ENCODE results near the gene TNFRSF6B. TPM values are rescaled to one million over a fixed set of nuclear protein-coding genes. Genes with fewer than 3 reads are reported as not detected.

TNFRSF6B gene
- total RNA-seq, 1 donor from 2014 or later = 0.99 TPM

DNA sequence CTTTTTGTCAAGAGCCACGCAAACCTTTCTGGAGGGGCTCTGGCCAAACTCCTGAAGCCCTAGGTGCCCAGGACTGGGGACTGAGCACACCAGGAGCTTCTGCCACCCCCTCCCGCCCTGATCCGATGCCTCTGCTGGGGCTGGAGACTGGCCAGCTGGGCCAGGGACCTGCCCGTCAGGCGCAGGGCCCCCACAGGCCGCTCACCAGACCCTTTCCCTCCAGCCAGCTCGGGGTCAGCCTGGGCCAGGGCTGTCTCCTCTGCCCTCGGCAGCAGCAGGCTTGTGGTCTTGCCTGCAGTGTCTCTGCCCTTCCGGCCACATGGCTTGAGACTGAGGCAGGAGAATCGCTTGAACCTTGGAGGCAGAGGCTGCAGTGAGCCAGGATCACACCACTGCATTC is 23.8 kb upstream of the TNFRSF6B start:
- Mint-ChIP-seq H3K27me3 (ENCODE audit: low read depth) (no peaks in the 10 kb centered on the region), H3K4me3 (ENCODE audit: unreplicated experiment) (no peak overlapping the region), H3K27ac (ENCODE audit: unreplicated experiment) (no peak overlapping the region), H3K4me1 (ENCODE audit: low read depth) (no peaks in the 10 kb centered on the region), H3K36me3 (ENCODE audit: low read depth) (peaks cover 23% of the 10 kb centered on the region), H3K9me3 (ENCODE audit: low read depth) (no peaks in the 10 kb centered on the region)
- TF ChIP-seq, protein P1, sequence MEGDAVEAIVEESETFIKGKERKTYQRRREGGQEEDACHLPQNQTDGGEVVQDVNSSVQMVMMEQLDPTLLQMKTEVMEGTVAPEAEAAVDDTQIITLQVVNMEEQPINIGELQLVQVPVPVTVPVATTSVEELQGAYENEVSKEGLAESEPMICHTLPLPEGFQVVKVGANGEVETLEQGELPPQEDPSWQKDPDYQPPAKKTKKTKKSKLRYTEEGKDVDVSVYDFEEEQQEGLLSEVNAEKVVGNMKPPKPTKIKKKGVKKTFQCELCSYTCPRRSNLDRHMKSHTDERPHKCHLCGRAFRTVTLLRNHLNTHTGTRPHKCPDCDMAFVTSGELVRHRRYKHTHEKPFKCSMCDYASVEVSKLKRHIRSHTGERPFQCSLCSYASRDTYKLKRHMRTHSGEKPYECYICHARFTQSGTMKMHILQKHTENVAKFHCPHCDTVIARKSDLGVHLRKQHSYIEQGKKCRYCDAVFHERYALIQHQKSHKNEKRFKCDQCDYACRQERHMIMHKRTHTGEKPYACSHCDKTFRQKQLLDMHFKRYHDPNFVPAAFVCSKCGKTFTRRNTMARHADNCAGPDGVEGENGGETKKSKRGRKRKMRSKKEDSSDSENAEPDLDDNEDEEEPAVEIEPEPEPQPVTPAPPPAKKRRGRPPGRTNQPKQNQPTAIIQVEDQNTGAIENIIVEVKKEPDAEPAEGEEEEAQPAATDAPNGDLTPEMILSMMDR (IDR thresholded peaks at IDR 0.05) = no peak
- no peak for DNase-seq (ENCODE audit: low spot score)

DNA sequence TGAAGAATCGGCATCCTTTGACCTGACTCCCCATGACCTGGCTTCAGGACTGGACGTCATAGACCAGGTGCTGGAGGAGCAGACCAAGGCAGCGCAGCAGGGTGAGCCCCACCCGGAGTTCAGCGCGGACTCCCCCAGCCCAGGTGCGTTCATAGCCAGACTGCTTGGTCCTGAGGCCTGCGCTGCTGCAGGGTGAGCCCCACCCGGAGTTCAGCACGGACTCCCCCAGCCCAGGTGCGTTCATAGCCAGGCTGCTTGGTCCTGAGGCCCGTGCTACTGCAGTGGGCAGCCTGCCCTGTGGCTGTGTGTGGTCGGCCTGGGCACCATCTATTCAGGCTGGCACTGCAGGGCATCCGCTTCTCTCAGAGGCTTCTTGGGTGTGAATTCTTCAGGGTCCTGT is 22.5 kb upstream of the TNFRSF6B start:
- H3K36me3 Mint-ChIP-seq (ENCODE audit: low read depth) = peaks cover 19% of the 10 kb centered on the region
- DNase-seq (ENCODE audit: low spot score) = no peak
- no peaks in the 10 kb centered on the region for H3K27me3 Mint-ChIP-seq (ENCODE audit: low read depth)
- no peak overlapping the region for H3K27ac Mint-ChIP-seq (ENCODE audit: unreplicated experiment)
- H3K4me1 Mint-ChIP-seq (ENCODE audit: low read depth) = no peaks in the 10 kb centered on the region
- H3K9me3 Mint-ChIP-seq (ENCODE audit: low read depth) = no peaks in the 10 kb centered on the region
- TF ChIP-seq, protein P1 (IDR thresholded peaks at IDR 0.05) = no peak
- H3K4me3 Mint-ChIP-seq (ENCODE audit: unreplicated experiment) = no peak overlapping the region

DNA sequence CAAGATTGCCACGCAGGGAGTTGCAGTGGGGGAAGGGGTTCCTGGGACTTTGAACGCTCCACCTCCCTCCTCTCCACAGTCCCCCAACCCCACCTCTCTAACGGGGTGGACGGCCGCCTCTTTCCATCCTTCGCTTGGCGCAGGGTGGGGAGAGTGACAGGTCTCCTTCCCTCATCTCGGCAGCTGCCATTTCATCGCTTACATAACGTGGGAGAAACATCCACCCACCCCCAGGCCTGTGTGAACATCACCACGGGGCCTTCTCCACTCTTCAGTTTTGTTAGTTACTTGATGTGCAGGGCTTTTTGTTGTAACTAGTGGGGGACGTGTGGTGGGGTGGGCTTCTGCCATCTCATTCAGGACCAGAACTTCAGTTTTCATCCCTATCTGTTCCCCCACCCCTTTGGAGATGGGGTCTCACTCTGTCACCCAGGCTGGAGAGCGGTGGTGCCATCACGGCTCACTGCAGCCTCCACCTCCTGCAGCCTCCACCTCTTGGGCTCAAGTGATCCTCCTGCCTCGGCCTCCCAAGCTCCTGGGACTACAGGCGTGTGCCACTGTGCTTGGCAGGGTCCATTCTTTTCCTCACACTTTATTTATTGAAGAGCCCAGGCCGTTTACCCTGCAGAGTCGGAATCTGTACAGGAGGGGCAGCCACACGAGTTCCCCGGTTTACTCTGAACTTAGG is 20.6 kb upstream of the TNFRSF6B start:
- TF ChIP-seq, protein P1 (IDR thresholded peaks at IDR 0.05) = no peak
- DNase-seq (ENCODE audit: low spot score) = no peak
- no peaks in the 10 kb centered on the region for H3K9me3 Mint-ChIP-seq (ENCODE audit: low read depth)
- no peak overlapping the region for H3K4me3 Mint-ChIP-seq (ENCODE audit: unreplicated experiment)
- no peaks in the 10 kb centered on the region for H3K4me1 Mint-ChIP-seq (ENCODE audit: low read depth)
- H3K27ac Mint-ChIP-seq (ENCODE audit: unreplicated experiment) = no peak overlapping the region
- H3K36me3 Mint-ChIP-seq (ENCODE audit: low read depth) = peaks cover 13% of the 10 kb centered on the region
- no peaks in the 10 kb centered on the region for H3K27me3 Mint-ChIP-seq (ENCODE audit: low read depth)

DNA sequence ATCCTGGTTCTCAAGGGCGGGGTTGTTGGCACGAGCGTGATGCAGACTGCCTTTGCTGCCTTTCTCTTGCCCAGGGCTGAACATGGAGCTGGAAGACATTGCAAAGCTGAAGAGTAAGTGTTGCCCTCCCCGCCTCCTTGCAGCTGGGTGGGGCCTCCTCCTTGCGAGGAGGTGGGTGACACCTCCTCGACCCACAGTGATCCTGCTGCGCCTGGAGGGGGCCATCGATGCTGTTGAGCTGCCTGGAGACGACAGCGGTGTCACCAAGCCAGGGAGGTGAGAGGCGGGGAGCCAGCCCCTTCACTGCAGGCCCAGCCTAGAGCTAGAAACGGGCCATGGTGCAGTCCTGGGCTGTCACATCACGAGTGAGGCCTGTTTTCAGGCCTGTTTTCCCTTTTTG is 18.4 kb upstream of the TNFRSF6B start:
- Mint-ChIP-seq H3K36me3 (ENCODE audit: low read depth) (peaks cover 13% of the 10 kb centered on the region), H3K27me3 (ENCODE audit: low read depth) (no peaks in the 10 kb centered on the region), H3K27ac (ENCODE audit: unreplicated experiment) (no peak overlapping the region), H3K9me3 (ENCODE audit: low read depth) (no peaks in the 10 kb centered on the region), H3K4me1 (ENCODE audit: low read depth) (peaks cover 11% of the 10 kb centered on the region), H3K4me3 (ENCODE audit: unreplicated experiment) (no peak overlapping the region)
- TF ChIP-seq, protein P1 (IDR thresholded peaks at IDR 0.05) = no peak
- no peak for DNase-seq (ENCODE audit: low spot score)

DNA sequence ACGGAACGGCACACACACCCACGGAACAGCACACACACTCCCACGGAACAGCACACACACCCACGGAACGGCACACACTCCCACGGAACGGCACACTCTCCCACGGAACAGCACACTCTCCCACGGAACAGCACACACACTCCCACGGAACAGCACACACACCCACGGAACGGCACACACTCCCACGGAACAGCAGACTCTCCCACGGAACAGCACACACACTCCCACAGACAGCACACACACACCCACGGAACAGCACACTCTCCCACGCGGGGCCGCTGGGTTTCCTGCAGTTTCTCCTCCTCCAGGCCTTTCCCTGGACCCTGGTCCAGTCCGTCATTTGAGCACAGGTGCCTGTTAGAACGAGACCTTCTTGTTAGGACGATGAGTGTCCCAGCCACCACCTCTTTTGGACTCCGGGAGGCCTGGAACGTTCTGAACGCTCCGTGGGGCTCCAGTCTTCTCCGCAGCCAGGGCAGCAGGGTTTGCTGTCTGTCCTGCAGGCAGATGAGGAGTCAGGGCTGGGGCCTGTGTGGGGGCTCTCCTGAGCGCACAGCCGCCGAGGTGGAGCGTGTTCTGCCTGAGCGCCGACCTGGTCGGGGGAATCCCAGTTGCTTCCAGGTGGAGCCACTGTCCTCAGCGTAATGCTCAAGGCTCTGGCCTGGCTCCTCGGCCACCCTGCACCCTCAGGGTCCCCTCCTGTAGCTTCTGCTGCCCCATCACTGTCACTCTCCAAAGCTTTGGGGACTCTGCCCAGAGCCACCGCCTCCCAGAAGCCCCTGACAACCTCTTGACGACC is 17.6 kb upstream of the TNFRSF6B start:
- no peak overlapping the region for H3K27ac Mint-ChIP-seq (ENCODE audit: unreplicated experiment)
- H3K4me1 Mint-ChIP-seq (ENCODE audit: low read depth) = peaks cover 15% of the 10 kb centered on the region
- no peak for DNase-seq (ENCODE audit: low spot score)
- no peaks in the 10 kb centered on the region for H3K9me3 Mint-ChIP-seq (ENCODE audit: low read depth)
- H3K36me3 Mint-ChIP-seq (ENCODE audit: low read depth) = peaks cover 11% of the 10 kb centered on the region
- H3K4me3 Mint-ChIP-seq (ENCODE audit: unreplicated experiment) = no peak overlapping the region
- TF ChIP-seq, protein P1 (IDR thresholded peaks at IDR 0.05) = no peak
- no peaks in the 10 kb centered on the region for H3K27me3 Mint-ChIP-seq (ENCODE audit: low read depth)

Measured in chondrocyte (in vitro differentiated cells).